ENCODE results near the gene FAM76B.
"Not testable (repeated sequence)": the region's sequence is repeated elsewhere in the genome, so short reads cannot be mapped to it uniquely, and the experiment has no call there.

FAM76B gene

GRCh38 chr11:95789506-95790122, at the start of gene FAM76B:
Gene FAM76B (minus strand): TSS chr11:95789782. CDS start chr11:95789478, 304 bp downstream.
- peak; percentile 99 for DNase-seq

GRCh38 chr11:95835768-95836488, 46.3 kb upstream of the FAM76B start:
- DNase-seq, result peak; percentile 57

- no peak for DNase-seq
These were observed 45.8 kb upstream of the FAM76B start for GRCh38 chr11:95835351-95835750.

GRCh38 chr11:95833378-95833777, 43.8 kb upstream of the FAM76B start:
- no peak for DNase-seq

- no peak for DNase-seq
These were observed 43.2 kb upstream of the FAM76B start for GRCh38 chr11:95832763-95833162.

GRCh38 chr11:95831198-95831883, 41.8 kb upstream of the FAM76B start:
- DNase-seq, result no peak

GRCh38 chr11:95829580-95830259, 40.1 kb upstream of the FAM76B start:
- no peak for DNase-seq

- DNase-seq, result no peak
These were observed 38.1 kb upstream of the FAM76B start for GRCh38 chr11:95827696-95828095.

GRCh38 chr11:95821640-95822039, 32.1 kb upstream of the FAM76B start:
- DNase-seq, result no peak

- no peak for DNase-seq
These were observed 26.5 kb upstream of the FAM76B start for GRCh38 chr11:95816037-95816436.

GRCh38 chr11:95811052-95811451, 21.5 kb upstream of the FAM76B start:
- not testable (repeated sequence) for DNase-seq

- DNase-seq, result not testable (repeated sequence)
These were observed 16.9 kb upstream of the FAM76B start for GRCh38 chr11:95806464-95806863.

- DNase-seq, result no peak
These were observed 16.3 kb upstream of the FAM76B start for GRCh38 chr11:95805869-95806268.

- no peak for DNase-seq
These were observed 14.4 kb upstream of the FAM76B start for GRCh38 chr11:95803973-95804372.

GRCh38 chr11:95802806-95803205, 13.2 kb upstream of the FAM76B start:
- no peak for DNase-seq

GRCh38 chr11:95800438-95800837, 10.9 kb upstream of the FAM76B start:
- DNase-seq, result no peak

- DNase-seq, result no peak
These were observed 10.0 kb upstream of the FAM76B start for GRCh38 chr11:95799546-95799945.

- no peak for DNase-seq
These were observed 6.9 kb upstream of the FAM76B start for GRCh38 chr11:95796501-95796900.

GRCh38 chr11:95795627-95796295, 6.2 kb upstream of the FAM76B start:
- DNase-seq, result no peak

GRCh38 chr11:95794086-95794485, 4.5 kb upstream of the FAM76B start:
- DNase-seq, result no peak

- no peak for DNase-seq
These were observed 3.5 kb upstream of the FAM76B start for GRCh38 chr11:95793116-95793515.

- no peak for DNase-seq
These were observed 3.1 kb upstream of the FAM76B start for GRCh38 chr11:95792700-95793099.

GRCh38 chr11:95792200-95792599, 2.6 kb upstream of the FAM76B start:
- DNase-seq, result no peak

Measured in retina (tissue), 1 donor.